Fibroblast of skin of left biceps (primary cell): ENCODE results near the gene CDH24.
A peak's percentile ranks its signal among the peaks of the same experiment; 100 is the strongest.
"Not testable (repeated sequence)": the region's sequence is repeated elsewhere in the genome, so short reads cannot be mapped to it uniquely, and the experiment has no call there.

Experiments
- DNase-seq, 2 experiments: peaks; one replicate each; pipeline ENCODE4 v3.0.0-alpha.2; 2013; ENCODE audit warnings: low read depth in 2 of 2

Gene CDH24

GRCh38 chr14:23018107-23018506 lies 39.2 kb downstream of the CDH24 start:
- no peak for DNase-seq

- no peak for DNase-seq
Observed at GRCh38 chr14:23017091-23017490, 40.2 kb downstream of the CDH24 start.

GRCh38 chr14:23015618-23016017 lies 41.7 kb downstream of the CDH24 start:
- DNase-seq, result no peak

GRCh38 chr14:23013749-23014054 lies 43.6 kb downstream of the CDH24 start:
- not testable (repeated sequence) for DNase-seq

- no peak for DNase-seq
Observed at GRCh38 chr14:23013054-23013748, 44.1 kb downstream of the CDH24 start.

- DNase-seq, result peak; percentile 17 to 31
Observed at GRCh38 chr14:23009939-23010726, 47.2 kb downstream of the CDH24 start, which contains the start of gene C14orf93. Gene C14orf93 (minus strand): TSS chr14:23010143. CDS start chr14:22999023, 11,120 bp downstream.

GRCh38 chr14:23009483-23009938 lies 47.8 kb downstream of the CDH24 start:
- DNase-seq, result no peak

- DNase-seq, result no peak
Observed at GRCh38 chr14:23008831-23009230, 48.5 kb downstream of the CDH24 start.

- peak; percentile 94 to 95 for DNase-seq
Observed at GRCh38 chr14:23006544-23007419, 50.5 kb downstream of the CDH24 start.

- DNase-seq, result no peak
Observed at GRCh38 chr14:23006188-23006534, 51.2 kb downstream of the CDH24 start.

GRCh38 chr14:23005451-23006187 lies 51.7 kb downstream of the CDH24 start:
- no peak for DNase-seq

GRCh38 chr14:23004274-23004673 lies 53.0 kb downstream of the CDH24 start:
- DNase-seq, result not testable (repeated sequence)

- DNase-seq, result no peak
Observed at GRCh38 chr14:23002592-23002991, 54.7 kb downstream of the CDH24 start.

- no peak for DNase-seq
Observed at GRCh38 chr14:23000860-23001259, 56.5 kb downstream of the CDH24 start.

GRCh38 chr14:22998329-22999012 lies 58.8 kb downstream of the CDH24 start:
- no peak for DNase-seq

- DNase-seq, result no peak
Observed at GRCh38 chr14:22997676-22998323, 59.5 kb downstream of the CDH24 start.
